Stimulated activated CD8-positive, alpha-beta memory T cell treated with anti-CD3 and anti-CD28 coated beads, Interleukin-15, amount 100 ng/mL, for 1 hour (primary cell): ENCODE results near the gene IL4.

Experiments used
- DNase-seq: peaks from one replicate; pipeline ENCODE4 v3.0.0-alpha.2; 2020; ENCODE audit warnings: low read depth

Gene IL4

GRCh38 chr5:132695956-132696355, 22.2 kb downstream of the IL4 start:
- no peak for DNase-seq

GRCh38 chr5:132704875-132705274, 31.1 kb downstream of the IL4 start:
- DNase-seq, result no peak

GRCh38 chr5:132708645-132709044, 34.9 kb downstream of the IL4 start:
- DNase-seq, result no peak

- DNase-seq, result no peak
These were observed 40.9 kb downstream of the IL4 start for GRCh38 chr5:132714456-132715307.

- no peak for DNase-seq
These were observed 44.9 kb downstream of the IL4 start for GRCh38 chr5:132718544-132719312.

GRCh38 chr5:132725745-132726144, 52.0 kb downstream of the IL4 start:
- no peak for DNase-seq

GRCh38 chr5:132729896-132730295, 56.1 kb downstream of the IL4 start:
- DNase-seq, result no peak
